Mesothelial cell of epicardium (in vitro differentiated cells): ENCODE measurements around the gene SH3PXD2B. TPM values are rescaled to one million over a fixed set of nuclear protein-coding genes. Genes with fewer than 3 reads are reported as not detected.
A peak's percentile ranks its signal among the peaks of the same experiment; 100 is the strongest.
"Not testable (repeated sequence)": the region's sequence is repeated elsewhere in the genome, so short reads cannot be mapped to it uniquely, and the experiment has no call there.

Experiments used
- DNase-seq, 2 experiments: peaks; one replicate each; pipeline ENCODE4 v3.0.0; 2021; ENCODE audit warnings: low spot score in 2 of 2; ENCODE audit not compliant: unreplicated experiment in 2 of 2
- H3K27ac Mint-ChIP-seq: 2 replicates; pipeline ENCODE4 v1.8.0; 2021; ENCODE audit warnings: mixed read lengths
- H3K27me3 Mint-ChIP-seq: 2 replicates; pipeline ENCODE4 v1.8.0; 2021; ENCODE audit warnings: low read depth, mixed read lengths
- H3K36me3 Mint-ChIP-seq: 2 replicates; pipeline ENCODE4 v1.8.0; 2021; ENCODE audit warnings: mixed read lengths
- H3K4me1 Mint-ChIP-seq: 2 replicates; pipeline ENCODE4 v1.8.0; 2021; ENCODE audit warnings: mixed read lengths
- H3K4me3 Mint-ChIP-seq: 2 replicates; pipeline ENCODE4 v1.8.0; 2021; ENCODE audit warnings: mild to moderate bottlenecking, moderate library complexity, mixed read lengths
- H3K9me3 Mint-ChIP-seq: 2 replicates; pipeline ENCODE4 v1.8.0; 2021; ENCODE audit warnings: mixed read lengths
- CTCF ChIP-seq: fragments of 200-600 bp; sonication (generic); IDR thresholded peaks from one replicate; pipeline ENCODE4 v1.5.0; 2021; ENCODE audit warnings: antibody characterized with exemption; ENCODE audit not compliant: unreplicated experiment
- total RNA-seq: library from RNA; stranded (reverse); gene quantifications from 3 replicates; pipeline ENCODE4 v1.2.1, GENCODE V29; 2021

SH3PXD2B gene
- total RNA-seq, 1 donor from 2014 or later, result 68.9 TPM

GRCh38 chr5:172399336-172399735 lies 55.0 kb downstream of the SH3PXD2B start:
- Mint-ChIP-seq H3K4me1 (peaks cover 13% of the 10 kb centered on the region), H3K27me3 (no peaks in the 10 kb centered on the region), H3K4me3 (no peak overlapping the region), H3K9me3 (peaks cover 21% of the 10 kb centered on the region), H3K27ac (no peak overlapping the region), H3K36me3 (peaks cover 65% of the 10 kb centered on the region)
- no peak for TF ChIP-seq CTCF
- DNase-seq, result no peak

- Mint-ChIP-seq H3K36me3 (peaks cover 68% of the 10 kb centered on the region), H3K27ac (peak overlapping the region; percentile 28), H3K9me3 (peaks cover 21% of the 10 kb centered on the region), H3K4me1 (peaks cover 13% of the 10 kb centered on the region)
- not testable (repeated sequence) for H3K27me3 Mint-ChIP-seq, H3K4me3 Mint-ChIP-seq, DNase-seq
Observed at GRCh38 chr5:172398645-172399044, 55.7 kb downstream of the SH3PXD2B start.

GRCh38 chr5:172396994-172397393 lies 57.3 kb downstream of the SH3PXD2B start:
- Mint-ChIP-seq H3K36me3 (peaks cover 66% of the 10 kb centered on the region), H3K9me3 (peaks cover 21% of the 10 kb centered on the region)
- not testable (repeated sequence) for H3K27ac Mint-ChIP-seq, H3K27me3 Mint-ChIP-seq, H3K4me3 Mint-ChIP-seq, DNase-seq, H3K4me1 Mint-ChIP-seq

- DNase-seq, result no peak
- no peak overlapping the region for H3K4me3 Mint-ChIP-seq
- H3K4me1 Mint-ChIP-seq, result peaks cover 8% of the 10 kb centered on the region
- TF ChIP-seq CTCF, result no peak
- no peaks in the 10 kb centered on the region for H3K27me3 Mint-ChIP-seq
- H3K9me3 Mint-ChIP-seq, result peaks cover 21% of the 10 kb centered on the region
- H3K27ac Mint-ChIP-seq, result no peak overlapping the region
- H3K36me3 Mint-ChIP-seq, result peaks cover 62% of the 10 kb centered on the region
Observed at GRCh38 chr5:172396220-172396619, 58.1 kb downstream of the SH3PXD2B start.

GRCh38 chr5:172395483-172395882 lies 58.8 kb downstream of the SH3PXD2B start:
- Mint-ChIP-seq H3K9me3 (peaks cover 21% of the 10 kb centered on the region), H3K4me3 (no peak overlapping the region), H3K27ac (no peak overlapping the region), H3K4me1 (peaks cover 6% of the 10 kb centered on the region), H3K36me3 (peaks cover 64% of the 10 kb centered on the region), H3K27me3 (no peaks in the 10 kb centered on the region)
- TF ChIP-seq CTCF, result no peak
- no peak for DNase-seq

GRCh38 chr5:172389578-172390112 lies 64.7 kb downstream of the SH3PXD2B start:
- no peak for DNase-seq
- H3K27me3 Mint-ChIP-seq, result no peaks in the 10 kb centered on the region
- peaks cover 3% of the 10 kb centered on the region for H3K9me3 Mint-ChIP-seq
- no peak overlapping the region for H3K27ac Mint-ChIP-seq
- no peaks in the 10 kb centered on the region for H3K4me1 Mint-ChIP-seq
- no peak overlapping the region for H3K4me3 Mint-ChIP-seq
- no peak for TF ChIP-seq CTCF
- peaks cover 63% of the 10 kb centered on the region for H3K36me3 Mint-ChIP-seq

- H3K4me1 Mint-ChIP-seq, result no peaks in the 10 kb centered on the region
- H3K4me3 Mint-ChIP-seq, result no peak overlapping the region
- no peaks in the 10 kb centered on the region for H3K27me3 Mint-ChIP-seq
- peaks cover 3% of the 10 kb centered on the region for H3K9me3 Mint-ChIP-seq
- peaks cover 54% of the 10 kb centered on the region for H3K36me3 Mint-ChIP-seq
- DNase-seq, result no peak
- no peak overlapping the region for H3K27ac Mint-ChIP-seq
- TF ChIP-seq CTCF, result no peak
Observed at GRCh38 chr5:172388246-172388733, 66.0 kb downstream of the SH3PXD2B start.
